Measurements from ENCODE around the gene WWP2.

DNA sequence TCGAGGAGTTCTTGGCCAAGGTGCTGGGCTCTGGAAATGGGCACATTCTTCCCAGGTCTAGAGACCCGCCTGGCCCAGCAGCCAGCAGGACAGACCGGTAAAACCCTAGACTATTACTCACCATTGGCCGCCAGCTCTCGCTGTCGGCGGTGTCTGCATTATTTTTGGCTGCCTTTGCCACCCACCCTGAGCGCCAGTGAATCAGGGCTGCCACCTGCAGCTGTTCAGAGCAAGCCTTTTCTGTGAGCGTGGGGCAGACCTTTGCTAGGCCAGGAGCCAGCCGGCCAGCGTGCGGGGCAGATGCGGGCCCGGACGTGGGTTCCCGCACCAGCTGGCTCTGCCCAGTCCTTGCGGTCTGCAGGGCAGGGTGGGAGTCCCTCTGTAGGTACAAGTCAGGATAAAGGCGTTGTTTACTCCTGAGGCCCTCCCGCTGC is 173.2 kb downstream of the WWP2 start:
- TF ChIP-seq, protein P1, sequence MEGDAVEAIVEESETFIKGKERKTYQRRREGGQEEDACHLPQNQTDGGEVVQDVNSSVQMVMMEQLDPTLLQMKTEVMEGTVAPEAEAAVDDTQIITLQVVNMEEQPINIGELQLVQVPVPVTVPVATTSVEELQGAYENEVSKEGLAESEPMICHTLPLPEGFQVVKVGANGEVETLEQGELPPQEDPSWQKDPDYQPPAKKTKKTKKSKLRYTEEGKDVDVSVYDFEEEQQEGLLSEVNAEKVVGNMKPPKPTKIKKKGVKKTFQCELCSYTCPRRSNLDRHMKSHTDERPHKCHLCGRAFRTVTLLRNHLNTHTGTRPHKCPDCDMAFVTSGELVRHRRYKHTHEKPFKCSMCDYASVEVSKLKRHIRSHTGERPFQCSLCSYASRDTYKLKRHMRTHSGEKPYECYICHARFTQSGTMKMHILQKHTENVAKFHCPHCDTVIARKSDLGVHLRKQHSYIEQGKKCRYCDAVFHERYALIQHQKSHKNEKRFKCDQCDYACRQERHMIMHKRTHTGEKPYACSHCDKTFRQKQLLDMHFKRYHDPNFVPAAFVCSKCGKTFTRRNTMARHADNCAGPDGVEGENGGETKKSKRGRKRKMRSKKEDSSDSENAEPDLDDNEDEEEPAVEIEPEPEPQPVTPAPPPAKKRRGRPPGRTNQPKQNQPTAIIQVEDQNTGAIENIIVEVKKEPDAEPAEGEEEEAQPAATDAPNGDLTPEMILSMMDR (IDR thresholded peaks at IDR 0.05), result no peak
- no peak for TF ChIP-seq POLR2A (IDR thresholded peaks at IDR 0.05)
- TF ChIP-seq EP300 (IDR thresholded peaks at IDR 0.05), result no peak
- no peak for TF ChIP-seq POLR2AphosphoS5 (IDR thresholded peaks at IDR 0.05)

Measured in upper lobe of left lung (tissue), 4 donors.